BJ (cell line): ENCODE results near the gene HGFAC. TPM values are rescaled to one million over a fixed set of nuclear protein-coding genes. Genes with fewer than 3 reads are reported as not detected.

Source experiments
- CTCF ChIA-PET: fragments of 350-600 bp; formaldehyde crosslinking; extraction: SDS; loops from one replicate; lab custom pipeline; 2021; ENCODE audit warnings: antibody characterized with exemption, inconsistent platforms; lab: Yijun Ruan, JAX
- POLR2A ChIA-PET: fragments of 300-600 bp; sonication (Branson Sonifier 250); formaldehyde crosslinking; extraction: SDS; loops from one replicate; lab custom pipeline; 2021; ENCODE audit warnings: antibody characterized with exemption; lab: Charles Lee
- DNase-seq: peaks from one replicate; pipeline ENCODE4 v3.0.0-alpha.2; 2011; ENCODE audit warnings: low read depth
- H3K27me3 ChIP-seq: 2 replicates; pipeline ENCODE4 v1.6.0; 2011; ENCODE audit warnings: low read length; ENCODE audit not compliant: control insufficient read depth, insufficient read depth
- H3K36me3 ChIP-seq: 2 replicates; pipeline ENCODE4 v1.5.1; 2011; ENCODE audit warnings: low read length; ENCODE audit not compliant: control insufficient read depth, insufficient read depth
- H3K4me3 ChIP-seq: 2 replicates; pipeline ENCODE4 v1.5.1; 2011; ENCODE audit warnings: low read depth, mild to moderate bottlenecking, control low read depth, low read length
- polyA plus RNA-seq: library from polyadenylated mRNA; depleted of rRNA; stranded (reverse); fragments of >200 nt; gene quantifications from 2 replicates; pipeline ENCODE4 v1.2.3, GENCODE V29; 2011
- TF ChIP-seq, protein P1 (sequence below): IDR thresholded peaks from 2 replicates; pipeline ENCODE4 v1.5.1; 2011; ENCODE audit warnings: low read depth, mild to moderate bottlenecking, control low read depth, inconsistent platforms, low read length, moderate library complexity; ENCODE audit not compliant: insufficient read depth

HGFAC gene
- polyA plus RNA-seq, 1 experiment = not detected

DNA sequence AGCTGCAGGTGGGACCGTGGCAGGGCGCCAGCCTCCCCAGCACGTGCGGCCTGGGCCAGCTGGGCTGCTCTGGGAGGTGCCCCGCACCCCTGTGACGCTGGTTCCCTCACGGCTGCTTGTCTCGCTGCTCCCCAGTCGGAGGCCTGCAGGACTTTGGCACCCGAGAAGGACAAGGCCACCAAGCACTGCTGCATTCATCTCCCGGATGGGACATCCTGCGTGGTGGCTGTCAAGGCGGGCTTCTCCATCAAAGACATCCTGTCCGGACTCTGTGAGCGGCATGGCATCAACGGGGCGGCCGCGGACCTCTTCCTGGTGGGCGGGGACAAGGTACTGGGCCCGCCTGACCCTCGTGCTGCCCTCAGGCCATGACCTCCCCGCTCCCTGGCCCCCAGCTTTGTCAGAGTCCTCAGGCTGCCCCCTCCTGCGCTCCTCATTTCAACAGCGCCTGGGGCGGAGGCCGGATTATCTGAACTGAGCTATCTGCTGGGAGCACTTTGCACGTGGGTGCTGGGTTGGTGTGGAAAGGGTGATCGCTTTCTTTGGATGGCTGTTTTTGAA is 19.4 kb upstream of the HGFAC start:
- Histone ChIP-seq H3K36me3 (peaks cover 5% of the 10 kb centered on the region), H3K4me3 (no peak overlapping the region), H3K27me3 (no peaks in the 10 kb centered on the region)
- CTCF ChIA-PET = no interaction called here
- POLR2A ChIA-PET = no interaction called here
- DNase-seq = no peak
- TF ChIP-seq, protein P1, sequence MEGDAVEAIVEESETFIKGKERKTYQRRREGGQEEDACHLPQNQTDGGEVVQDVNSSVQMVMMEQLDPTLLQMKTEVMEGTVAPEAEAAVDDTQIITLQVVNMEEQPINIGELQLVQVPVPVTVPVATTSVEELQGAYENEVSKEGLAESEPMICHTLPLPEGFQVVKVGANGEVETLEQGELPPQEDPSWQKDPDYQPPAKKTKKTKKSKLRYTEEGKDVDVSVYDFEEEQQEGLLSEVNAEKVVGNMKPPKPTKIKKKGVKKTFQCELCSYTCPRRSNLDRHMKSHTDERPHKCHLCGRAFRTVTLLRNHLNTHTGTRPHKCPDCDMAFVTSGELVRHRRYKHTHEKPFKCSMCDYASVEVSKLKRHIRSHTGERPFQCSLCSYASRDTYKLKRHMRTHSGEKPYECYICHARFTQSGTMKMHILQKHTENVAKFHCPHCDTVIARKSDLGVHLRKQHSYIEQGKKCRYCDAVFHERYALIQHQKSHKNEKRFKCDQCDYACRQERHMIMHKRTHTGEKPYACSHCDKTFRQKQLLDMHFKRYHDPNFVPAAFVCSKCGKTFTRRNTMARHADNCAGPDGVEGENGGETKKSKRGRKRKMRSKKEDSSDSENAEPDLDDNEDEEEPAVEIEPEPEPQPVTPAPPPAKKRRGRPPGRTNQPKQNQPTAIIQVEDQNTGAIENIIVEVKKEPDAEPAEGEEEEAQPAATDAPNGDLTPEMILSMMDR = no peak

DNA sequence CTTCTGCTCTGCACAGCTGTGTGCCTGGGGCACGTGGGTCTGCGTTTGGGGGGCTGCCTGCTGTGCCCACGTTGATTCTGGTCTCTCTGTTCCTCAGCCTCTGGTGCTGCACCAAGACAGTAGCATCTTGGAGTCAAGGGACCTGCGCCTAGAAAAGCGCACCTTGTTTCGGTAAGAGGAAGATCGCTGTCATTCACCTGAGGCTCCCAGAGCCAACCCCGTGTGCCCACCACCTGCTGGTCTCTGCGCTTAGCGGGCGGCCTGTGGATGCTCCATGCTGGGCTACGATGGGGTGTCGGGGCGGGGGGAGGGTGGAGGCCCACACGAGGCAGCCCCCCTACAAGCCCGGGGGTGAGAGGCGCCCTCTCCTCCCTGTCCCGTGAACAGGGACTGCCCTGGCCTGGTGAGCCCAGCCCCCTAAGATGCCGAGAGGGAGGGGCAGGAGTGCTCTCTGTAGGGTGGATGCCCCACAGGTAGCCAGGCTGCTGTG is 18.9 kb upstream of the HGFAC start:
- peaks cover 4% of the 10 kb centered on the region for H3K36me3 ChIP-seq
- ChIA-PET CTCF (no interaction called here), POLR2A (no interaction called here)
- H3K4me3 ChIP-seq = no peak overlapping the region
- no peak for DNase-seq
- TF ChIP-seq, protein P1 = no peak
- no peaks in the 10 kb centered on the region for H3K27me3 ChIP-seq

DNA sequence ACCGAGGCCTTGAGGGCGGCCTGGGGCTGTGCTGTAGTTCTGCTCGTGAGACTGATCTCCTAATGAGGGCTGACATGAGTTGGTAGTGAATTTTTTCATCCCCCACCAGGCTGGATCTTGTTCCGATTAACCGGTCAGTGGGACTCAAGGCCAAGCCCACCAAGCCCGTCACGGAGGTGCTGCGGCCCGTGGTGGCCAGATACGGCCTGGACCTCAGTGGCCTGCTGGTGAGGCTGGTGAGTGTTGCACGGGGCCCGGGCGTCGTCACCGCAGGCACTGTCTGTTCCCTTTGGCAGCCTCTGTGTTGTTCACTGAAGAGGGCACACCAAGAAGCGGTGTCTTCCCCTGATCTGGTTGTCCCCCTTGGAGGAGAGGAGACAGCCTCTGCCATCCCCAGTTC is 18.4 kb upstream of the HGFAC start:
- TF ChIP-seq, protein P1 = no peak

DNA sequence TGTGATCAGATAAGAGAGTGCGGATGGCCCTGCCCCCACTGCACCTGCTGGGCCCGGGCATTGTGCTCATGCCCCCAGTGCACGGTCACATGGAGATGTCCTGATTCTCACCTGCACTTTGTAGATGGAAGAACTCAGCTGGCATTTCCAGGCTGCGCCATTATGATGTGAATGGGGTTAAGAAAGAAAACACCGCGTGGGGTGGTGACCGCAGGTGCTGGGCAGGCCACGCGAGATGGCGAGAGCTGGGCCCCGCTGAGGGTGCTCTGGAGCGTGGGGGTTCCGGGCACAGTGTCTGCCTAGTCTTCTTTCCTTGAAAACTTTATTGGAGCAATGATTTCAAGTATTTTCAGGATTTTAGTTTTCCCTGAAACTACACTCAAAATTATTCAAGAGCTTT is 17.8 kb upstream of the HGFAC start:
- Histone ChIP-seq H3K36me3 (peaks cover 2% of the 10 kb centered on the region), H3K4me3 (no peak overlapping the region), H3K27me3 (no peaks in the 10 kb centered on the region)
- TF ChIP-seq, protein P1 = no peak
- POLR2A ChIA-PET = no interaction called here
- CTCF ChIA-PET = interaction anchor here (1.0 kb wide), 1 partner anchor 20 kb away, joined by 3 read pairs; no protein-coding TSS in a partner anchor
- no peak for DNase-seq

More for the DNA sequence above, 18.4 kb upstream of the HGFAC start:
- H3K36me3 ChIP-seq = peaks cover 4% of the 10 kb centered on the region
- H3K4me3 ChIP-seq = no peak overlapping the region
- DNase-seq = no peak
- ChIA-PET POLR2A (no interaction called here), CTCF (no interaction called here)
- no peaks in the 10 kb centered on the region for H3K27me3 ChIP-seq

DNA sequence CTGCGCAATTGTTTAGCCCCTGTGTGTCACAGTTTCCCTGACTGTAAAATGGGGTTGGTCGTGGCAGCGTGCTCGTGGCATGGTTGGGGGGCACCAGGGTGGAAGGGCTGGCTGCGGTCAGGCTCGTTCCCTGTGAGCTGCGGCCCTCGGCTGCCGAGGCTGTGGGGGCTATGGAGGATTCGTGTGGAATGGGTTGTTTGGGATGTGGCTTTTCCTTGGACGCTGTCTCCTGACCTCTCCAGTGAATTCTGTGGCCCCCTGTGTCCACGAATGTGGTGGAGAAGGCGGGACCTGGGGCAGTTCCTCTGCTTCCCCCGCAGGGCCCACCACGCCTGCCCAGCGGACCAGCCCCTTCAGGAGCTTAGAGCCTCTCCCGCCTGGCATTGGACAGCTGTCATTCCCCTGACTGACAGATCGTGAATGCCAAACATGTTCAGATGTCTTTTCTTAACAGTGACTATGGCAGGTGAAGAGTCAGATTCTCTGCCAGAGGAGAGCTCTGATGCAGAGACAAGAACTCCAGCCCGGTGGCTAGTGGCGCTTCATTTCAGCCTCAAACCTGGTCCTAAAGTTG is 17.2 kb upstream of the HGFAC start:
- H3K4me3 ChIP-seq = no peak overlapping the region
- POLR2A ChIA-PET = no interaction called here
- CTCF ChIA-PET = interaction anchor here (1.0 kb wide), 2 partner anchors 19 to 78 kb away, joined by 3 to 4 read pairs; no protein-coding TSS in a partner anchor
- TF ChIP-seq, protein P1 = no peak
- H3K27me3 ChIP-seq = no peaks in the 10 kb centered on the region
- peaks cover 3% of the 10 kb centered on the region for H3K36me3 ChIP-seq
- no peak for DNase-seq
